ENCODE data around the gene HOXC10.

GRCh38 chr12:54036620-54037359 is 51.8 kb downstream of the HOXC10 start:
- TF ChIP-seq REST (IDR thresholded peaks at IDR 0.05; ENCODE audit: unreplicated experiment) (no peak), EZH2 (IDR thresholded peaks at IDR 0.05; ENCODE audit: low read depth, unreplicated experiment) (peak; percentile 78), CREB1 (CRISPR knock-in tag; IDR thresholded peaks at IDR 0.05; ENCODE audit: low read depth) (no peak), JUNB (IDR thresholded peaks at IDR 0.05; ENCODE audit: unreplicated experiment) (no peak), ZNF114 (CRISPR knock-in tag; IDR thresholded peaks at IDR 0.05) (no peak), POLR2AphosphoS5 (IDR thresholded peaks at IDR 0.05; ENCODE audit: low read depth) (no peak), EZH2phosphoT487 (IDR thresholded peaks at IDR 0.05; ENCODE audit: unreplicated experiment) (no peak), NANOG (IDR thresholded peaks at IDR 0.05; ENCODE audit: borderline replicate concordance) (no peak), ZNF462 (CRISPR knock-in tag; IDR thresholded peaks at IDR 0.05) (no peak), ZNF331 (CRISPR knock-in tag; IDR thresholded peaks at IDR 0.05; ENCODE audit: low read depth) (no peak)
- TF ChIP-seq, protein P1, sequence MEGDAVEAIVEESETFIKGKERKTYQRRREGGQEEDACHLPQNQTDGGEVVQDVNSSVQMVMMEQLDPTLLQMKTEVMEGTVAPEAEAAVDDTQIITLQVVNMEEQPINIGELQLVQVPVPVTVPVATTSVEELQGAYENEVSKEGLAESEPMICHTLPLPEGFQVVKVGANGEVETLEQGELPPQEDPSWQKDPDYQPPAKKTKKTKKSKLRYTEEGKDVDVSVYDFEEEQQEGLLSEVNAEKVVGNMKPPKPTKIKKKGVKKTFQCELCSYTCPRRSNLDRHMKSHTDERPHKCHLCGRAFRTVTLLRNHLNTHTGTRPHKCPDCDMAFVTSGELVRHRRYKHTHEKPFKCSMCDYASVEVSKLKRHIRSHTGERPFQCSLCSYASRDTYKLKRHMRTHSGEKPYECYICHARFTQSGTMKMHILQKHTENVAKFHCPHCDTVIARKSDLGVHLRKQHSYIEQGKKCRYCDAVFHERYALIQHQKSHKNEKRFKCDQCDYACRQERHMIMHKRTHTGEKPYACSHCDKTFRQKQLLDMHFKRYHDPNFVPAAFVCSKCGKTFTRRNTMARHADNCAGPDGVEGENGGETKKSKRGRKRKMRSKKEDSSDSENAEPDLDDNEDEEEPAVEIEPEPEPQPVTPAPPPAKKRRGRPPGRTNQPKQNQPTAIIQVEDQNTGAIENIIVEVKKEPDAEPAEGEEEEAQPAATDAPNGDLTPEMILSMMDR (conservative IDR thresholded peaks at IDR 0.05; ENCODE audit: low read depth in 2 of 2), result no peak
- TF ChIP-seq, protein P2, sequence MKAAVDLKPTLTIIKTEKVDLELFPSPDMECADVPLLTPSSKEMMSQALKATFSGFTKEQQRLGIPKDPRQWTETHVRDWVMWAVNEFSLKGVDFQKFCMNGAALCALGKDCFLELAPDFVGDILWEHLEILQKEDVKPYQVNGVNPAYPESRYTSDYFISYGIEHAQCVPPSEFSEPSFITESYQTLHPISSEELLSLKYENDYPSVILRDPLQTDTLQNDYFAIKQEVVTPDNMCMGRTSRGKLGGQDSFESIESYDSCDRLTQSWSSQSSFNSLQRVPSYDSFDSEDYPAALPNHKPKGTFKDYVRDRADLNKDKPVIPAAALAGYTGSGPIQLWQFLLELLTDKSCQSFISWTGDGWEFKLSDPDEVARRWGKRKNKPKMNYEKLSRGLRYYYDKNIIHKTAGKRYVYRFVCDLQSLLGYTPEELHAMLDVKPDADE (IDR thresholded peaks at IDR 0.05), result no peak

All from GM23338 (cell line).